Glomerular visceral epithelial cell (primary cell): ENCODE data around the gene MACROD1.
A peak's percentile ranks its signal among the peaks of the same experiment; 100 is the strongest.

Experiments
- DNase-seq: peaks from one replicate; pipeline ENCODE4 v3.0.0-alpha.2; 2016; ENCODE audit errors: extremely low spot score

Gene MACROD1

DNA sequence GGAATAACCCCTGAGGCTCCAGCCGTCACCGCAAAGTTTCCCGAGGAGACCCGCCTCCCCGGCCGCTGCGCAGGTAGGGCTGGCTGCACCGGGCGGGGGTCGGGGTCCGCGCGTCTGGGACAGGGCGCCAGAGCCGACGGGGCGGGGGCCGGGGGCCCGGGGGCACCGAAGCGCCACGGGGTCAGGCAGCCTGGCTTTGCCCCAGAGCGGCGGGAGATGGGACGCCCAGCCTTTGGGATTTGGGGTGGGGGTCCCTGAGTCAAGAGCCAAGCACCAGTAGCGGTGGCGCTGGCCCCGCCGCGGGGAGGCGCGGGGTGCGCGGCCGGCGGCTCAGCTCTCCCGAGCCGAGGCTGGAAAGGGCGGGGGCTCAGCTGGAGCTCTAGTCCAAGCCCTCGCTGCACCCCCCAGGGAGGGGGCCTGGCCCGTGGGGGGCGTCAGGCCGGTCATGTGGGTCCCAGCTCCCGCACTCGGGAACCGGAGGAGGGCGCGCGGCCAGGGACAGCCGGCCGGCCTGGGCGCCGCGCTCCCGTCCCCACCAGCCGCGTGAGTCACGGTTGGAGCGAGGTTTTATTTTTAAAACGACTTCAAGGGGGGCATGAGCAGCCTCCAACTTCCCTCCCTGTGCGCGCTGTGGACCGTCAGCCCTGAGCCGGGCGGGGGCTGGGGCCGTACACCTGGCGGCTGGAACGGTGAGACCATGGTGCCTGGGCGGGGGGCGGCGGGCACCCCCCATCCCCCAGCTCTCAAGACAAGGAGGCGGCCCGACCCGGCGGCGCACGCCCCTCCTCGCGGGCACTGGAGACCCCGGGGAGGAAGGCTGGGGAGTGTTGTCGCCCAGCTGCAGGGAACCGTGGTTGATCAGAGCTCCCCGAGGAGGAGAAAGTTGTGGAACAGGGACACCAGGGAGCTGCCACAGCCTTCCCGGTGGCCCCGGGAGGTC is 129.6 kb downstream of the MACROD1 start:
- peak; percentile 38 for DNase-seq

DNA sequence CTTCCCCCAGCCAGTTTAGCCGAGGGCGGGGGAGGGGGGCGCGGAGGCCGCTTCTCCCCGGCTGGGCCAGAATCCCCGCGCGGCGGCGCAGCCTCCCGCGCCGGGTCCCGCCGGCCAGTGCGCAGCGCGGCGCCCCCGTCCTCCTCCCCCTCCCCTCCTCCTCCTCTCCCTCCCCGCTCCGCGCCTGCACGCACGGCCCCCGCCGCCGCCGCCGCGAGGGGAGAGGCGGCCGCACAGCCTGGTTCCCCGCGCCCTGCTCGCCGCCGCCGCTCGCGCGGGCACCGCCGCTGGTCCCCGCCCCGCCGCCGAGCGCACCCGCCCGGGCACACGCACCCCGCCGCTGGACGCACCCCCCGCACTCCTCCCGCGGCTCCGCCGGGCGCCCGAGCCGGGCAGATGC is 130.3 kb downstream of the MACROD1 start, which contains the start of gene FLRT1:
Gene FLRT1, plus strand, starts transcription at position 356 of the 400 bp plus-strand sequence. CDS start 80,337 bp downstream, outside the sequence.
- no peak for DNase-seq

DNA sequence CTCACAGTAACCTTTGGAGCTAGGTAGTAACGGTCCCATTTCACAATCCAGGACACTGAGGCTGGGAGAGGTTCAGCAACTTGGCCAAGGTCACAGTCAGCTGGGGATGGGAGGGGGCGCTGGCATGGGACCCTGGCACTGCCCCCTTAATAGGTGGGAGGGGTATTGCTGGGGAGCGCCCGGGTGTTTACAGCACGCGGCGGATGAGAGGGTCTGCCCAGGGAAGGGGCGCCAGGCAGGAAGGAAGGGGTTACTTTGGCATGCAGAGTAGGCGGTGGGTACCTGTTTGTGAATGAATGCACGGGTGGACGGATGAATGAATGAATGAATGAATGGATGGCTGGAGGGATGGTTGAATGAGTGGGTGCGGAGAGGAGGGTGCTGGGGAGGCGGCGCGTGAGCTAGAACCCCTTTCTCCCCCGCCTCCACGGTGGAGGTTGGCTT is 130.8 kb downstream of the MACROD1 start:
- no peak for DNase-seq

- DNase-seq: no peak
These were observed 131.5 kb downstream of the MACROD1 start for GRCh38 chr11:64034411-64034811.

- DNase-seq: peak; percentile 37
These were observed 133.9 kb downstream of the MACROD1 start for GRCh38 chr11:64032050-64032449.

DNA sequence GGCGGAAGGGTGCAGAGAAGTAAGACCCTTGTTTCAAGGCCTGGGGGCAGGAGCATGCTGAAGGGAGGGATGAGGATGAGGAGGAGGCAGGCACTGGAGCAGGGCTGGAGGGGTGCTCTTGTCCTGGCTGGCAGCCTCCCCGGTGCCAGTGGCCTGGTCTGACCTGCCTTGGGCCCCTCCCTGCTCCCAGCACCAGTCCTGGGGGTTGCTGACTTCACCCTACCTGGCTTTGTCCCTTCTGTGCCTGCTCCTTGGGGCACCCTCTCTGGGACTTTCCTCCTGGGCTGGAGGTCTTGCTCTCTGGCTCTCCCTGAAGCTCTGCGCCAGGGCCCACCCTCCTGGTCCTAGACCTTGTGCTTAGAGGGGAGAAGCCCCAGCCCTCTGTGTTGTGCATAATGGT is 134.9 kb downstream of the MACROD1 start:
- no peak for DNase-seq

DNA sequence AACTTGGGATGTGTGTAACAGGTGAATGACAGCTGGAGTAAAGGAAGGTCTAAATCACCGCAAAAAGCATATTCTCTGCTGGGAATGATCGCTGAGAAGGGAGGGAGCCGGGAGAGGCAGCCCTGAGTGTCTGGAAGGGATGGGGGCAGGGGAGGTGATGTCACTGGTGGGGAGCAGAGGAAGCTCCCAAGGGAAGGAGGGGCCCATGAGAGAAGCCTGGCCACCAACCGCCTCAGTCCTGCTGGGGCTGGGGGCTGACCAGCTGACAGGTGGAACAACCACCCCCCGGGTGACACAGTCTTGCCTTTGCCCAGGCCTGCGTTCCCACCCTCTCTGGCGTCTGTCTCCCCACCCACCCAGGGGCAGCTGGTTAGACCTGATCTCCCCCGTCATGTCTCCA is 136.1 kb downstream of the MACROD1 start:
- no peak for DNase-seq

- DNase-seq: no peak
These were observed 137.4 kb downstream of the MACROD1 start for GRCh38 chr11:64028398-64029115.

- DNase-seq: no peak
These were observed 138.1 kb downstream of the MACROD1 start for GRCh38 chr11:64027651-64028397.

DNA sequence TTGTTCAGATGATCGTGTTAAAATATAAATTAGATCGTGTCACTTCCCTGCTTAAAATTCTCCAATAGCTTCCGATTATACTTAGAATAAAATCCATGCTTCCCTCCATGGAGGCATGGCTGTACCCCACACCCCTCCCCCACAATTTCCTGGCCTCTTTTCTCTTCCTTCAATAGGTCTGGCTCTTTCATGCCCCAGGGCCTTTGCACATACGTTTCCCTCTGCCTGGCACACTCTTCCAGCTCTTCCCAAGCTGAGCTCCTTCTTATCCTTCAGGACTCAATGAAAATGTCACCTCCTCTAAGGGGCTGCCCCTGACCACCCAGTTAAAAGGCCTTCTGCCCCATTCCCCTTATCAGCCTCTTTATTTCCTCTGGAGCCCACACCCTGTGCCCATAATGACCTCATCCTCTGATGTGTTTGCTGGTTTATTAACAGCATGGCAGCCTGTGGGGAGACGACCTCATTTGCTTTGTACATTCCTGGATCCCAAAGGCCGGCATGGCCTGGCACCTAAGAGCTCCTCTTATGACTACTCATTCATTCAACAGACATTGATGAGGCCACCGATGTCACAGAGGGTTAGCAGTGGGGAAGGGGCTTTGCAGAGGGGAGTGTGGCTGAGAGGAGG is 139.2 kb downstream of the MACROD1 start:
- peak; percentile 17 for DNase-seq

DNA sequence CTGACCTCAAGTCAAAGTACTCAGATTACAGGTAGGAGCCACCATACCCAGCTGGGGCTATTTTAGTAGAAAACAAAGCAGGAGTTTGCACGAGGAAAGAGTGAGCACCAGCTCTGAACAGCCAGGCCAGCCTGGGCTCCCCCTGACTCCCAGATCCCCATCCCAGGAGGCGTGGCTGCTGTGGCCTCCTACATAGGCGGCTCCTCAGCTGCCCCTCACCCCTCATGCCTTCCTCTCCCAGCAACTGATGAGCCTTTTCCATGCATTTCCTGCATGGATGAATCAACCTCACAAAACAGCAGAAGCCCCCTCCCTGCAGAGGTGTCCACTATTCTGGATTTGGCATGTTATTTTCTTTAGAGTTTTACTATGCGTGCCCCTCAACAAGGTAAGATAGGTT is 140.7 kb downstream of the MACROD1 start:
- no peak for DNase-seq

- DNase-seq: no peak
These were observed 141.9 kb downstream of the MACROD1 start for GRCh38 chr11:64023712-64024710.

- DNase-seq: no peak
These were observed 143.7 kb downstream of the MACROD1 start for GRCh38 chr11:64022125-64022784.

DNA sequence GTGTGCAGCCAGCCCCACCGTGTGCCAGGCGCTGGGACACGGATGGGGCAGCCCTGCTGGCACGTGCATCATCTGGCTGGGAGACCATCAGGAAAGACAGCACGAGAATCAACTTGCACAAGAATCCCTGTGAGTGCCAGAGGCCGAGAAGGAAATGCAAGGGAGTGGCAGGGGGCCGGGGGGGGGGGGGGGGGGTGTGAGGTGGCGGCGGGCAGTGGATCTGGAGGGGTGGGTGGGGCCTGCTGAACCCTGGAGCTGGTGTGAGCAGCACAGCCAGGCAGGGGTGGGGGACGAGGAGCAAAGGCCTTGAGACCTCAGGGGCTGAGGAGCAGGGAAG is 144.2 kb downstream of the MACROD1 start:
- DNase-seq: no peak

DNA sequence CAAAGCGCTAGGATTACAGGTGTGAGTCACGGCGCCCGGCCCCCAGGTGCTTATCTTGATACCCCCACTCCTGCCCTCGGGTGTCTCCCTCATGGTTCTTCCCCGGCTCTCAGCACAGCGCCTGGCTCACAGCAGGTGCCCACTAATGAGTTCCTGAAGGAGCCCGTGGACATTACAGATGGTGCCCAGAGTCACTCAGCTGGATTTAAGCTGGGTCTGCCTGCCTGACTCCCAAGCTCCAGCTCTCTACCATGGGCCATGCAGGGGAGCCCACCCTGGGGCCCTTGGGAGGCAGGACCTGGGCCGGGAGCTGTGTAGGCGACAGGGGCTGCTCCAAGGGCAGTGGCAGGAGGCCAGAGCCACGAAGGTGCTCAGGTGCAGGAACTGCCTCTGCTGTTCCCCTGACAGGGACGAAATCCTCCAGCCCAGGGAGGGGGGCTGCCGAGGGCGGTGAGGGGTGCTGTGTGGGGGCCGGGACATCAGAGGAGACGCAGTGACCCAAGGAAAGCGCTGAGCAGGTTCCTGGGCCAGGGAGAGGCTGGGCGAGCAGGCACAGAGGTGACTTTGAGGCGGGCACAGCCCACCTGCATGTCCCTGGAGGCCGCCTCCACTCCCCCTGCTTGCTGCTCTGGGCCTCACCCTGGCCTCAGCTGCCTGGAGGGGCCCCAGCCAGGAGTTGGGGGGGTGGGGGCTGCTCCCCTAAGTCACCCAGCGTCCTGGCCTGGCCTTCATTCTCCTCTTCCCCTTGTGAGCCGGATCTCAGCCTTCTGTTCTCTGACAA is 144.7 kb downstream of the MACROD1 start:
- no peak for DNase-seq

GRCh38 chr11:64019106-64020037 is 146.5 kb downstream of the MACROD1 start:
- DNase-seq: no peak

GRCh38 chr11:64018310-64018709 is 147.6 kb downstream of the MACROD1 start:
- DNase-seq: no peak

DNA sequence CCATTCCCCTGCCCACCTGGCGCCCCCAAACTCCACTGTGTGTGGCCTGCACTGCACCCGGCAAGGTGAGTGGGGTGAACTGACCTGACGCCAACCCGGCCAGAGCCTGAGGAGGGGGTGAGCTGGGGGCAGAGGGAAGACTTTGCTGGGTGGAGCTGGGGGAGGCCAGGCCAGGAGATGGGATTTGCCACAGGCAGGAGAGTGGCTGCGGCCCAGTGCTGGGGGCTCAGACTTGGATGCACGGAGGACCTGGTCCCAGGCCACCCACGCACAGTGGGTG is 148.0 kb downstream of the MACROD1 start:
- DNase-seq: no peak
